Right ventricle myocardium superior (tissue), 1 donor: ENCODE results near the gene XPR1. TPM values are rescaled to one million over a fixed set of nuclear protein-coding genes. Genes with fewer than 3 reads are reported as not detected.
"Not testable (repeated sequence)": the region's sequence is repeated elsewhere in the genome, so short reads cannot be mapped to it uniquely, and the experiment has no call there.

Experiments used
- ATAC-seq: fragments of 200-7000 bp; cut with Tn5 transposase; one replicate; pipeline ENCODE4 v1.9.1; 2020; ENCODE audit warnings: mild to moderate bottlenecking; ENCODE audit not compliant: poor library complexity
- DNase-seq: peaks from one replicate; pipeline ENCODE4 v3.0.0-alpha.2; 2020
- intact Hi-C: fragments of 100-400 bp; cut with DNase I; formaldehyde crosslinking; loops from one replicate; pipeline ENCODE4 v1.11.2; 2022
- total RNA-seq: library from RNA; stranded (reverse); fragmentation: NEBNext Ultra II Directional; extraction: Animal tissue kit (Norgen Biotek cat#: 25700); gene quantifications from one replicate; pipeline ENCODE4 v1.2.1, GENCODE V29; 2021
- donor health status: DM: no; HTN: yes; CAD: no; lungs with severe emphysema.

The XPR1 gene
- total RNA-seq, 1 donor from 2014 or later, result 38.6 TPM

- DNase-seq (no peak), ATAC-seq (no peak)
- intact Hi-C loops, result no loop called here
Measured at GRCh38 chr1:180791806-180792205, 160.0 kb downstream of the XPR1 start.

- ATAC-seq (no peak), DNase-seq (no peak)
- intact Hi-C loops, result no loop called here
Measured at GRCh38 chr1:180793451-180793850, 161.6 kb downstream of the XPR1 start.

- intact Hi-C loops, result no loop called here
- DNase-seq (no peak), ATAC-seq (no peak)
Measured at GRCh38 chr1:180796897-180797640, 165.2 kb downstream of the XPR1 start.

GRCh38 chr1:180800945-180801344 lies 169.1 kb downstream of the XPR1 start:
- no peak for DNase-seq
- no peak for ATAC-seq
- intact Hi-C loops, result no loop called here

GRCh38 chr1:180802813-180803212 lies 171.0 kb downstream of the XPR1 start:
- ATAC-seq (no peak), DNase-seq (no peak)
- intact Hi-C loops, result no loop called here

GRCh38 chr1:180805316-180805715 lies 173.5 kb downstream of the XPR1 start:
- ATAC-seq, result no peak
- intact Hi-C loops, result no loop called here
- DNase-seq, result no peak

- no peak for DNase-seq
- intact Hi-C loops, result no loop called here
- no peak for ATAC-seq
Measured at GRCh38 chr1:180811298-180811697, 179.5 kb downstream of the XPR1 start.

- DNase-seq (no peak), ATAC-seq (no peak)
- intact Hi-C loops, result no loop called here
Measured at GRCh38 chr1:180811886-180812285, 180.1 kb downstream of the XPR1 start.

GRCh38 chr1:180814258-180814657 lies 182.4 kb downstream of the XPR1 start:
- ATAC-seq, result no peak
- DNase-seq, result no peak
- intact Hi-C loops, result no loop called here

GRCh38 chr1:180815188-180815587 lies 183.4 kb downstream of the XPR1 start:
- ATAC-seq (no peak), DNase-seq (no peak)
- intact Hi-C loops, result no loop called here

- no peak for DNase-seq
- intact Hi-C loops, result no loop called here
- no peak for ATAC-seq
Measured at GRCh38 chr1:180816132-180816531, 184.3 kb downstream of the XPR1 start.

GRCh38 chr1:180821970-180822369 lies 190.1 kb downstream of the XPR1 start:
- DNase-seq, result no peak
- ATAC-seq, result no peak
- intact Hi-C loops, result no loop called here

GRCh38 chr1:180831507-180831906 lies 199.7 kb downstream of the XPR1 start:
- intact Hi-C loops, DNase-seq: not testable (repeated sequence)

GRCh38 chr1:180833180-180833579 lies 201.4 kb downstream of the XPR1 start:
- DNase-seq, intact Hi-C loops, ATAC-seq: not testable (repeated sequence)

More at GRCh38 chr1:180831507-180831906, 199.7 kb downstream of the XPR1 start:
- ATAC-seq, result not testable (repeated sequence)

- DNase-seq, result no peak
- no peak for ATAC-seq
- intact Hi-C loops, result no loop called here
Measured at GRCh38 chr1:180836449-180836848, 204.6 kb downstream of the XPR1 start.

- no peak for ATAC-seq
- DNase-seq, result no peak
- intact Hi-C loops, result no loop called here
Measured at GRCh38 chr1:180837020-180837419, 205.2 kb downstream of the XPR1 start.

GRCh38 chr1:180838535-180838934 lies 206.7 kb downstream of the XPR1 start:
- no peak for DNase-seq
- ATAC-seq, result no peak
- intact Hi-C loops, result no loop called here

GRCh38 chr1:180839547-180839946 lies 207.7 kb downstream of the XPR1 start:
- ATAC-seq (no peak), DNase-seq (no peak)
- intact Hi-C loops, result no loop called here

GRCh38 chr1:180841415-180841814 lies 209.6 kb downstream of the XPR1 start:
- intact Hi-C loops, result loop anchor here (10.0 kb wide), 1 partner anchor 57 kb away; no protein-coding TSS in a partner anchor

GRCh38 chr1:180842052-180842451 lies 210.2 kb downstream of the XPR1 start:
- ATAC-seq (no peak), DNase-seq (no peak)
- intact Hi-C loops, result loop anchor here (10.0 kb wide), 1 partner anchor 57 kb away; no protein-coding TSS in a partner anchor

More at GRCh38 chr1:180841415-180841814, 209.6 kb downstream of the XPR1 start:
- DNase-seq (no peak), ATAC-seq (no peak)
